Neural cell (in vitro differentiated cells): ENCODE measurements around the gene TBL1XR1.

Source experiments
- MXI1 ChIP-seq: fragments of 450-650 bp; conservative IDR thresholded peaks from 2 replicates; pipeline ENCODE4 v1.6.1; 2014; ENCODE audit warnings: antibody characterized with exemption, mild to moderate bottlenecking; ENCODE audit not compliant: poor library complexity, severe bottlenecking
- POLR2AphosphoS5 ChIP-seq: IDR thresholded peaks from 2 replicates; pipeline ENCODE4 v1.6.1; 2012
- TF ChIP-seq, protein P1 (sequence below): fragments of 450-650 bp; IDR thresholded peaks from 2 replicates; pipeline ENCODE4 v1.5.1; 2014; ENCODE audit warnings: antibody characterized with exemption, mild to moderate bottlenecking, moderate library complexity; ENCODE audit not compliant: poor library complexity, severe bottlenecking

DNA sequence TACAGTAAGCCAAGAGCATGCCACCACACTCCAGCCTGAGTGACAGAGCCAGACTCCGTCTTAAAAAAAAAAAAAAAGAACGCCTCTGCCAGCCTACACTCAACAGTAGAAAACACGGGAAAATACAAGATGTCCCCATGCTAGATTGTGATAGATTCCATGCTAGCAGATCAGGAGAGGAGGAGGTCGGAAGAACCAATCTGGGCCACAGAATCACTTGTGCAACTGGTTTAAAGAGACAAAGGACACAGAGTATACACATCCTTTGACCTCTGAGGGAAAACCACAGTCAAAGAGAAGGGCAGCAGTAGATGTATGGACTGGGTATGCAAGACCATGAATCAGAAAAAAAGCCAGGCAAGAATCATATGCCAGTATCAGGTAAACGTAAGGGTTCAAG lies 15.9 kb downstream of the TBL1XR1 start:
- TF ChIP-seq POLR2AphosphoS5, result no peak
- TF ChIP-seq, protein P1, sequence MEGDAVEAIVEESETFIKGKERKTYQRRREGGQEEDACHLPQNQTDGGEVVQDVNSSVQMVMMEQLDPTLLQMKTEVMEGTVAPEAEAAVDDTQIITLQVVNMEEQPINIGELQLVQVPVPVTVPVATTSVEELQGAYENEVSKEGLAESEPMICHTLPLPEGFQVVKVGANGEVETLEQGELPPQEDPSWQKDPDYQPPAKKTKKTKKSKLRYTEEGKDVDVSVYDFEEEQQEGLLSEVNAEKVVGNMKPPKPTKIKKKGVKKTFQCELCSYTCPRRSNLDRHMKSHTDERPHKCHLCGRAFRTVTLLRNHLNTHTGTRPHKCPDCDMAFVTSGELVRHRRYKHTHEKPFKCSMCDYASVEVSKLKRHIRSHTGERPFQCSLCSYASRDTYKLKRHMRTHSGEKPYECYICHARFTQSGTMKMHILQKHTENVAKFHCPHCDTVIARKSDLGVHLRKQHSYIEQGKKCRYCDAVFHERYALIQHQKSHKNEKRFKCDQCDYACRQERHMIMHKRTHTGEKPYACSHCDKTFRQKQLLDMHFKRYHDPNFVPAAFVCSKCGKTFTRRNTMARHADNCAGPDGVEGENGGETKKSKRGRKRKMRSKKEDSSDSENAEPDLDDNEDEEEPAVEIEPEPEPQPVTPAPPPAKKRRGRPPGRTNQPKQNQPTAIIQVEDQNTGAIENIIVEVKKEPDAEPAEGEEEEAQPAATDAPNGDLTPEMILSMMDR, result no peak
- no peak for TF ChIP-seq MXI1
